Epithelial cell of esophagus (primary cell): ENCODE data around the gene UBXN2A.
A peak's percentile ranks its signal among the peaks of the same experiment; 100 is the strongest.

Experiments used
- DNase-seq: peaks from one replicate; pipeline ENCODE4 v3.0.0; 2010; ENCODE audit warnings: low read depth
- H3K4me3 ChIP-seq: 2 replicates; pipeline ENCODE4 v1.5.1; 2011; ENCODE audit warnings: mild to moderate bottlenecking, low read length, control low read depth
- TF ChIP-seq, protein P1 (sequence below): IDR thresholded peaks from 2 replicates; pipeline ENCODE4 v1.5.1; 2011; ENCODE audit warnings: low read depth, mild to moderate bottlenecking, low read length, control low read depth, inconsistent platforms; ENCODE audit not compliant: insufficient read depth; ENCODE audit errors: missing control alignments

Gene UBXN2A, protein sequence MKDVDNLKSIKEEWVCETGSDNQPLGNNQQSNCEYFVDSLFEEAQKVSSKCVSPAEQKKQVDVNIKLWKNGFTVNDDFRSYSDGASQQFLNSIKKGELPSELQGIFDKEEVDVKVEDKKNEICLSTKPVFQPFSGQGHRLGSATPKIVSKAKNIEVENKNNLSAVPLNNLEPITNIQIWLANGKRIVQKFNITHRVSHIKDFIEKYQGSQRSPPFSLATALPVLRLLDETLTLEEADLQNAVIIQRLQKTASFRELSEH

DNA sequence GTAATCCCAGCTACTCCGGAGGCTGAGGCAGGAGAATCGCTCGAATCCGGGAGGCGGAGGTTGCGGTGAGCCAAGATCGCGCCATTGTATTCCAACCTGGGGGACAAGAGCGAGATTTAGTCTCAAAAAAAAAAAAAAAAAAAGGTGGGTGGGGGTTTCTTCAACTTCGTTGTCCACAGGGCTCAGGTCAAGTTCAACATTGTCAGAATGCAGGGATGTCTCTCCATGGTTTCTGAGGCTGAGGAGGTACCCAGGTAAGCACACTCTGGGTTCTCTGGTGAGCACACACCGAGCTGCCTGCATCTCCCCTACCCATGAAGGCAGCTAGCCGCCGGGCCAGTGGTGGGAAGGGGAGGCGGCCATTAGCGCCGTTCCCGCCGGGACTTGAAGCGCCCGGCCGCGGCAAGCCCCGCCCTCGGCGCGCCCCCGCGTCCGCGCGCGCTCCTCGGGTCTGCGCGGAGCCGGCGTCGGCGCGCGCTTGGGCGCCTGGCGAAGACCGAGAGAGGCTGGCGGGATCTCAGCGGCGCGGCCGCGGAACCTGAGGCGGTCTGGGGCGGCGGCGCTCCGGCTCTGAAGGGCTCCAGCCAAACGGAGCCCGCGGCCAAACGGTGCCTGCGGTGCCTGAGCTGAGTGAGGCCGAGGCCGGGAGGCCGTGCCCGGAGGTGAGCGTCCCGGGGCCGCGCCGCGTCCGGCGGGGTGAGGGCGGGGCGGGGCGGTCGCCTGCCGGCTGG, at the start of gene UBXN2A:
UBXN2A (plus strand) TSS at position 477 of the 731 bp plus-strand sequence. CDS start 17,852 bp downstream, outside the sequence.
- DNase-seq = peak; percentile 86
- H3K4me3 ChIP-seq = peak within 1 kb of the TSS; percentile 70
- TF ChIP-seq, protein P1, sequence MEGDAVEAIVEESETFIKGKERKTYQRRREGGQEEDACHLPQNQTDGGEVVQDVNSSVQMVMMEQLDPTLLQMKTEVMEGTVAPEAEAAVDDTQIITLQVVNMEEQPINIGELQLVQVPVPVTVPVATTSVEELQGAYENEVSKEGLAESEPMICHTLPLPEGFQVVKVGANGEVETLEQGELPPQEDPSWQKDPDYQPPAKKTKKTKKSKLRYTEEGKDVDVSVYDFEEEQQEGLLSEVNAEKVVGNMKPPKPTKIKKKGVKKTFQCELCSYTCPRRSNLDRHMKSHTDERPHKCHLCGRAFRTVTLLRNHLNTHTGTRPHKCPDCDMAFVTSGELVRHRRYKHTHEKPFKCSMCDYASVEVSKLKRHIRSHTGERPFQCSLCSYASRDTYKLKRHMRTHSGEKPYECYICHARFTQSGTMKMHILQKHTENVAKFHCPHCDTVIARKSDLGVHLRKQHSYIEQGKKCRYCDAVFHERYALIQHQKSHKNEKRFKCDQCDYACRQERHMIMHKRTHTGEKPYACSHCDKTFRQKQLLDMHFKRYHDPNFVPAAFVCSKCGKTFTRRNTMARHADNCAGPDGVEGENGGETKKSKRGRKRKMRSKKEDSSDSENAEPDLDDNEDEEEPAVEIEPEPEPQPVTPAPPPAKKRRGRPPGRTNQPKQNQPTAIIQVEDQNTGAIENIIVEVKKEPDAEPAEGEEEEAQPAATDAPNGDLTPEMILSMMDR = no peak

DNA sequence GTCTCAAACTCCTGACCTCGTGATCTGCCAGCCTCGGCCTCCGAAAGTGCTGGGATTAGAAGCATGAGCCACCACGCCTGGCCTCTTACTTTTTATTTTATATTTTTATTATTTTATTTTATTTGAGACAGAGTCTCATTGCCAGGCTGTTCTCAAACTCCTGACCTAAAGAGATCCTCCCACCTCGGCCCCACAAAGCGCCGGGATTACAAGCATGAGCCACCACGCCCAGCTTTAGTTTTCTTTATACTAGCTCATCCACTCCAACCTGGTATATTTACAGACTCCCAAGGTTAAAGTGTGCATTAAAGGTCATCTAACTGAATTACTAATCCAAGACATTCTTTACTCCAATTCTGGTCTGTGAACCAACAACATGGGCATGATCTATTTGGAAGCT, 40.1 kb upstream of the UBXN2A start:
- no peak overlapping the region for H3K4me3 ChIP-seq
- TF ChIP-seq, protein P1 = no peak
- DNase-seq = no peak

DNA sequence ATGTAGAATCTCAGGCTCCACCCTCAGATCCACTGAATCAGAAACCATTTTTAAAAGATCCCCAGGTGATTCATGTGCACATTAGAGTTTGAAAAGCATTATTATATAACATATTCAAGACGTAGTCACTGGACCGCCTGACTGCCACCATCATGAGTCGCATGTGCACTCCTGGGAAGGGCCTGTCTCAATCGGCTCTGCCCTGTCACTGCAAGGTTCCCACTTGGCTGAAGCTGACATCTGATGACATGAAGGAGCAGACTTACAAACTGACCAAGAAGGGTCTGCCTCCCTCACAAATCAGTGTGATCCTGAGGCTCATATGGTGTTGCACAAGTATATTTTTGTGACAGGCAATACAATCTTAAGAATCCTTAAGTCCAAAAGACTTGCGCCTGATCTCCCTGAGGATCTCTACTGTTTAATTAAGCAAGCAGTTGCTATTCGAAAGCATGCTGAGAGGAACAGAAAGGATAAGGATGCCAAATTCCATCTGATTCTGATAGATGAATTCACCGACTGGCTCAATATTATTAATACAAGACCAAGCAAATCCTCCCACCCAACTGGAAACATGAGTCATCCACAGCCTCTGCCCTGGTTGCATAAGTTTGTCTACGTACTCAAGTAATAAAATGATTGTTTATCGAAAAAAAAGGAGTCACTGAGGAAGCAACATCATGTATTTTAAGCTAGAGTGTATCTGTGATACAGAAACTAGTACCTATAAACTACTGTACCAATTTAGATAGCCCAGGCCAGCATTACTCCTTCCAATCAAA, 39.5 kb upstream of the UBXN2A start:
- TF ChIP-seq, protein P1 = no peak
- H3K4me3 ChIP-seq = peak overlapping the region; percentile 2
- DNase-seq = peak; percentile 89

DNA sequence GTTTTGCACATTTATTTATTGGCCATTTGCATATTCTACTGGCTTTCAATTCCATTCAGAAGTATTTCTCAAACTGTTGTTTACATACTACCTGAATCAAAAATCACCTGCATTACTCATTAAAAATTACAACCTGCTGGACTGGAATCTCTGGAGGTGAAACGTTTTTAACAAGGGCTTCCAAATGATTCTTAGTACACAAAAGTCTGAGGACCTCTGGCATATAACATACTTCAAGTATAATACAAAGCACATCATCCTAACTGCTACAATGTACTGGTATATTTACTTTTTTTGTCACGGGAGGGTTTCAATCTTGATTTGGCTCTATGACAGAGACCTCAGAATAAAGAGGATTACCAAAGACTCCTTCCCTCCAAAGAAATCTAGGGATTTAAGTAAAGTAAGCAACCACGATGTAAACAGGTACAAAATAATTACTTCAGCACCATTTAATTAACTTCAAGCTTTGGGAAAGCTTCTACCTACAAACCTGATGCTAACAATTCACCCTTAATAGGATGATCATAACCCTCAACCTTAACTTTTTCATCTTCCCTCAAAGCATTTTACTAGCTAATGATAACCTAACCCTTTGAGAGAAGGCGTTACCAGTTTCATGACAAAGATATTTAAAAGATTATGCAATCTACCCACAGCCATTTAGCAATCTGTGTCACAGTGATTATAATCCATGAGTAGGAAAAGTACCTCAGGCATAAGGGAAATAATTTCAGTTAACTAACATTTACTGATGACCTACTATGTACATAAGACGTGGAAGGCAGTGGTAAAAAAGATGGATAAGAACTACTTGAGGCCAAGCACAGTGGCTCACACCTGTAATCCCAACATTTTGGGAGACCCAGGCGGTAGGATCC, 38.1 kb upstream of the UBXN2A start:
- TF ChIP-seq, protein P1 = no peak
- DNase-seq = peak; percentile 87
- H3K4me3 ChIP-seq = no peak overlapping the region

DNA sequence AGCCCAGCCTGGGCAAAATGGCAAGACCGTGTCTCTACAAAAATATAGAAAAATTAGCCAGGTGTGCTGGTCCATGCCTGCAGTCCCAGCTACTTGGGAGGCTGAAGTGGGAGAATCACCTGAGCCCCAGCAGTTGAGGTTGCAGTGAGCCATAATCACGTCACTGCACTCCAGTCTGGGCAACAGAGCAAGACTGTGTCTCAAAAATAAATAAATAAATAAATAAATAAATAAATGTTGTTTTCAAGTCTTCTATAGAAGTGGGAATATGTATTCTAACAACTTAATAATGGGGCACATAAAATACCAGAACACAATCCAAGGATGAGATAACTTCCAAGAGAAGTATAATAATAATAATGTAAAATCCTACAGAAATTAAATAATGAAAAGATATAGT, 37.2 kb upstream of the UBXN2A start:
- H3K4me3 ChIP-seq = no peak overlapping the region
- TF ChIP-seq, protein P1 = no peak
- DNase-seq = no peak

DNA sequence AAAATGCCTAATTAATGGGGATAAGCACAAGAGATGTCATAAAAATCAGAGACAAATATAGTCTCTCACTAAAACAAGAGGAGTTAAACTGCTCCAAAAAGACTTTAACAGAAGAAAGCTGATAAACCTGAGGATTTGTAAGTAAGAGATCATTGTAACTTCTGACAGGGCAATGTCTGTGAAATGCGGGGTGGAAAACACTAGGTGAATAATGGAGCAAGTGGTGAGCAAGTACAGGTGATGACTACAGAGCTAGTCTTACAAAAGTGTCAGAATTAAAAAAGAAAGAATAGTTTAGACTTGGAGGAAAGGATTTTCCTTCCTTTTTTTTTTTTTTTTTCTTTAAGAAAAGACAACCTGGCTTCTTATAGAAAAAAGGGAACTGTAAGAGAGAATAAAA, 36.0 kb upstream of the UBXN2A start:
- DNase-seq = peak; percentile 54
- TF ChIP-seq, protein P1 = no peak
- H3K4me3 ChIP-seq = no peak overlapping the region
